ENCODE results near the gene FURIN. TPM values are rescaled to one million over a fixed set of nuclear protein-coding genes. Genes with fewer than 3 reads are reported as not detected.
A peak's percentile ranks its signal among the peaks of the same experiment; 100 is the strongest.
"Not testable (repeated sequence)": the region's sequence is repeated elsewhere in the genome, so short reads cannot be mapped to it uniquely, and the experiment has no call there.

Gene FURIN
- total RNA-seq, 1 experiment from 2014 or later: 62.0 TPM

DNA sequence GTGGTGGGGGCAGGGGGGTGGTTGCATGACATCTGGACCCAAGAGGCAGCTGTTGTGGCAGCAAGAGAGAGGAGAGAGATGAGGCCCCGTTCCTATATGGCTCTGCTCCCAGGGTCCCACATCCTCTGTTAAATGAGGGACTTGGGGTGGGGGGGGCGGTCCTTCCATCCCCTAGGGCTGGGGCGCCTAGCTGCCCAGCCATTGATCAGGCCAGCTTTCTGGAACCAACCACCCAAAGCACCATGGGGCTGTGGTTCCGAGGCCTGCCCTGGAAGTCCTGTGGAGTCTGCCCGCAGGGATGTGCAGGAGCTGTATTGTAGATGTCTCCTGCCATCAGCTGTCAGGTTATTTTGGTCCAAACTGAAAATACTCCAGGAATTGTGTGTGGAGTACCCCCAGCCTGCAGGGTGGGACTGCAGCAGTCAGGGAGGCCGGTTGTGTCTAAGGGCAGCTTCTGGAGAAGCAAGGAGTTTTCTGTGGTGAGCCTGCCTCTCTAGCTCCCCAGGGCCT, 5.2 kb downstream of the FURIN start:
- H3K27me3 ChIP-seq (ENCODE audit: control insufficient read depth, insufficient read depth, low read length): no peaks in the 10 kb centered on the region
- no TSS peak for BruUV-seq (replicated peaks)
- TF ChIP-seq, protein P1, sequence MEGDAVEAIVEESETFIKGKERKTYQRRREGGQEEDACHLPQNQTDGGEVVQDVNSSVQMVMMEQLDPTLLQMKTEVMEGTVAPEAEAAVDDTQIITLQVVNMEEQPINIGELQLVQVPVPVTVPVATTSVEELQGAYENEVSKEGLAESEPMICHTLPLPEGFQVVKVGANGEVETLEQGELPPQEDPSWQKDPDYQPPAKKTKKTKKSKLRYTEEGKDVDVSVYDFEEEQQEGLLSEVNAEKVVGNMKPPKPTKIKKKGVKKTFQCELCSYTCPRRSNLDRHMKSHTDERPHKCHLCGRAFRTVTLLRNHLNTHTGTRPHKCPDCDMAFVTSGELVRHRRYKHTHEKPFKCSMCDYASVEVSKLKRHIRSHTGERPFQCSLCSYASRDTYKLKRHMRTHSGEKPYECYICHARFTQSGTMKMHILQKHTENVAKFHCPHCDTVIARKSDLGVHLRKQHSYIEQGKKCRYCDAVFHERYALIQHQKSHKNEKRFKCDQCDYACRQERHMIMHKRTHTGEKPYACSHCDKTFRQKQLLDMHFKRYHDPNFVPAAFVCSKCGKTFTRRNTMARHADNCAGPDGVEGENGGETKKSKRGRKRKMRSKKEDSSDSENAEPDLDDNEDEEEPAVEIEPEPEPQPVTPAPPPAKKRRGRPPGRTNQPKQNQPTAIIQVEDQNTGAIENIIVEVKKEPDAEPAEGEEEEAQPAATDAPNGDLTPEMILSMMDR (IDR thresholded peaks at IDR 0.05): no peak
- TF ChIP-seq POLR2AphosphoS5 (IDR thresholded peaks at IDR 0.05; ENCODE audit: low read depth, low read length) (no peak), TCF7L2 (IDR thresholded peaks at IDR 0.05; ENCODE audit: low read depth, low read length) (no peak), SIN3A (IDR thresholded peaks at IDR 0.05; ENCODE audit: borderline replicate concordance, insufficient read depth, low read depth, low read length) (no peak)
- TF ChIP-seq, protein P2, sequence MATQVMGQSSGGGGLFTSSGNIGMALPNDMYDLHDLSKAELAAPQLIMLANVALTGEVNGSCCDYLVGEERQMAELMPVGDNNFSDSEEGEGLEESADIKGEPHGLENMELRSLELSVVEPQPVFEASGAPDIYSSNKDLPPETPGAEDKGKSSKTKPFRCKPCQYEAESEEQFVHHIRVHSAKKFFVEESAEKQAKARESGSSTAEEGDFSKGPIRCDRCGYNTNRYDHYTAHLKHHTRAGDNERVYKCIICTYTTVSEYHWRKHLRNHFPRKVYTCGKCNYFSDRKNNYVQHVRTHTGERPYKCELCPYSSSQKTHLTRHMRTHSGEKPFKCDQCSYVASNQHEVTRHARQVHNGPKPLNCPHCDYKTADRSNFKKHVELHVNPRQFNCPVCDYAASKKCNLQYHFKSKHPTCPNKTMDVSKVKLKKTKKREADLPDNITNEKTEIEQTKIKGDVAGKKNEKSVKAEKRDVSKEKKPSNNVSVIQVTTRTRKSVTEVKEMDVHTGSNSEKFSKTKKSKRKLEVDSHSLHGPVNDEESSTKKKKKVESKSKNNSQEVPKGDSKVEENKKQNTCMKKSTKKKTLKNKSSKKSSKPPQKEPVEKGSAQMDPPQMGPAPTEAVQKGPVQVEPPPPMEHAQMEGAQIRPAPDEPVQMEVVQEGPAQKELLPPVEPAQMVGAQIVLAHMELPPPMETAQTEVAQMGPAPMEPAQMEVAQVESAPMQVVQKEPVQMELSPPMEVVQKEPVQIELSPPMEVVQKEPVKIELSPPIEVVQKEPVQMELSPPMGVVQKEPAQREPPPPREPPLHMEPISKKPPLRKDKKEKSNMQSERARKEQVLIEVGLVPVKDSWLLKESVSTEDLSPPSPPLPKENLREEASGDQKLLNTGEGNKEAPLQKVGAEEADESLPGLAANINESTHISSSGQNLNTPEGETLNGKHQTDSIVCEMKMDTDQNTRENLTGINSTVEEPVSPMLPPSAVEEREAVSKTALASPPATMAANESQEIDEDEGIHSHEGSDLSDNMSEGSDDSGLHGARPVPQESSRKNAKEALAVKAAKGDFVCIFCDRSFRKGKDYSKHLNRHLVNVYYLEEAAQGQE (IDR thresholded peaks at IDR 0.05; ENCODE audit: insufficient read depth in 1 of 2, low read depth in 2 of 2, low read length in 1 of 2): no peak
- peak overlapping the region; percentile 46 for H3K27ac ChIP-seq (ENCODE audit: low read length)
- peaks cover 50% of the 10 kb centered on the region for H3K4me1 ChIP-seq (ENCODE audit: control insufficient read depth, insufficient read depth, low read length)
- H3K36me3 ChIP-seq (ENCODE audit: control insufficient read depth, insufficient read depth, low read length): peaks cover under 1% of the 10 kb centered on the region; the same call in 1 of the 2 replicates
- ChIA-PET POLR2A (no interaction called here), CTCF (no interaction called here)
- intact Hi-C loops (cut with micrococcal nuclease; ENCODE audit: unreplicated experiment): no loop called here
- H3K4me3 ChIP-seq (ENCODE audit: low read depth in 2 of 2, low read length in 2 of 2): peak overlapping the region; percentile 11 to 74; a peak in 3 of 4 replicates
- DNase-seq (ENCODE audit: low read depth, low spot score): no peak
- in situ Hi-C loops (cut with HindIII; ENCODE audit: low pct_unique_long_range_greater_than_20kb, low sequenced_read_pairs): no loop called here
- ATAC-seq: peak; percentile 6
- no peaks in the 10 kb centered on the region for H3K9me3 ChIP-seq (ENCODE audit: control insufficient read depth, insufficient read depth, low read depth, low read length)

DNA sequence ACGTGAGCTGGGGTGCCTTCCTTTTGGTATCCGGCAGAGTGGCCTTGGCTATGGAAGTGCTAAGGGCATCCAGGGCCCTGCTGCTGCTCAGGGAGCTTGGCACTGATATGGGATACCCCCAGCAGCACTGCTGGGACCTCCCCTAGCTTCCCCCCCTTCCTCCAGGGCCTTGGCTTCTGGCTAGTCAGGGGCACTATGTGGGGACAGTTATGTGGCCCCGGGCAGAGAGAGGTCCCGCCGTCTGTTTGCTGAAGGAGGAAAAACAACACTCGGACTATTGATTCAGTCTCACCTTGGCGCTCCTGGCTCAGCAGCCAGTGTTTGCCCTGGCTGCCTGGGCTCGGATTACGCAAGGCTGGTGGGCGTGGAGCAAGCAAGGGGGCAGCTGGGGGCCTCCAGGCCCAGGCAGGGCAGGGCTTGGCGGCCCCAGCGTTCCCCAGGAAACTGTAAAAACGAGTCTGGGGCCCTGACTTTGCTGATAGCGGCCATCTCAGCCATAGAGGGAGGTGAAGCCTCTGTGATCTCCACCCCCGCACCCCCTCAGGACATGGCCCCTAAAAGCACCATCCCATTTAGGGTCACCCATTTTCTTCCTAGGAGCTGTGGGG, 5.7 kb downstream of the FURIN start:
- no peaks in the 10 kb centered on the region for H3K9me3 ChIP-seq (ENCODE audit: control insufficient read depth, insufficient read depth, low read depth, low read length)
- in situ Hi-C loops (cut with HindIII; ENCODE audit: low pct_unique_long_range_greater_than_20kb, low sequenced_read_pairs): no loop called here
- POLR2A ChIA-PET: no interaction called here
- BruUV-seq (replicated peaks): no TSS peak
- intact Hi-C loops (cut with micrococcal nuclease; ENCODE audit: unreplicated experiment): no loop called here
- H3K36me3 ChIP-seq (ENCODE audit: control insufficient read depth, insufficient read depth, low read length): peaks cover 3% of the 10 kb centered on the region; the same call in 1 of the 2 replicates
- CTCF ChIA-PET: no interaction called here
- peak overlapping the region; percentile 46 for H3K27ac ChIP-seq (ENCODE audit: low read length)
- no peak for TF ChIP-seq POLR2AphosphoS5 (IDR thresholded peaks at IDR 0.05; ENCODE audit: low read depth, low read length)
- TF ChIP-seq, protein P2 (IDR thresholded peaks at IDR 0.05; ENCODE audit: insufficient read depth in 1 of 2, low read depth in 2 of 2, low read length in 1 of 2): no peak
- TF ChIP-seq SIN3A (IDR thresholded peaks at IDR 0.05; ENCODE audit: borderline replicate concordance, insufficient read depth, low read depth, low read length): no peak
- no peak for TF ChIP-seq TCF7L2 (IDR thresholded peaks at IDR 0.05; ENCODE audit: low read depth, low read length)
- TF ChIP-seq, protein P1 (IDR thresholded peaks at IDR 0.05): no peak
- peak; percentile 44 for ATAC-seq
- peaks cover 44% of the 10 kb centered on the region for H3K4me1 ChIP-seq (ENCODE audit: control insufficient read depth, insufficient read depth, low read length)
- peak overlapping the region; percentile 11 to 37; a peak in 2 of 4 replicates for H3K4me3 ChIP-seq (ENCODE audit: low read depth in 2 of 2, low read length in 2 of 2)
- H3K27me3 ChIP-seq (ENCODE audit: control insufficient read depth, insufficient read depth, low read length): no peaks in the 10 kb centered on the region
- no peak for DNase-seq (ENCODE audit: low read depth, low spot score)

DNA sequence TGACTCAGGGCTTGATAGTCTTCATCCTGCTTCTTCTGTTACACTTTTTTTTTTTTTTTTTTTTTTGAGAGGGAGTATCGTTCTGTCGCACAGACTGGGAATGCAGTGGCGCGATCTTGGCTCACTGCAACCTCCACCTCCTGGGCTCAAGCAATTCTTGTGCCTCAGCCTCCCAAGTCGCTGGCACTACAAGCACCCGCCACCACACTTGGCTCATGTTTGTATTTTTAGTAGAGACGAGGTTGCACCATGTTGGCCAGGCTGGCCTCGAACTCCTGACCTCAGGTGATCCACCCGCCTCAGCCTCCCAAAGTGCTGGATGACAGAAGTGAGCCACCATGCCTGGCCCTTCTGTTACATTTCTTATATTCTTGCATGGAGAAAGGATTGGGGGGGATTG, 6.6 kb downstream of the FURIN start:
- H3K4me3 ChIP-seq (ENCODE audit: low read depth in 2 of 2, low read length in 2 of 2); H3K9me3 ChIP-seq (ENCODE audit: control insufficient read depth, insufficient read depth, low read depth, low read length); H3K27me3 ChIP-seq (ENCODE audit: control insufficient read depth, insufficient read depth, low read length); intact Hi-C loops (cut with micrococcal nuclease; ENCODE audit: unreplicated experiment); H3K36me3 ChIP-seq (ENCODE audit: control insufficient read depth, insufficient read depth, low read length); CTCF ChIA-PET; H3K27ac ChIP-seq (ENCODE audit: low read length); POLR2A ChIA-PET; DNase-seq (ENCODE audit: low read depth, low spot score); in situ Hi-C loops (cut with HindIII; ENCODE audit: low pct_unique_long_range_greater_than_20kb, low sequenced_read_pairs); BruUV-seq (replicated peaks); ATAC-seq: not testable (repeated sequence)
- H3K4me1 ChIP-seq (ENCODE audit: control insufficient read depth, insufficient read depth, low read length): peaks cover 35% of the 10 kb centered on the region
